Tibial artery (tissue), 4 donors: ENCODE data around the gene ITGA7.
A peak's percentile ranks its signal among the peaks of the same experiment; 100 is the strongest.

Experiments
- DNase-seq, 2 donors: peaks; one replicate each; pipeline ENCODE4 v3.0.0-alpha.2; 2019
- H3K27ac ChIP-seq, 2 donors: fragments of 200-600 bp; sonication (generic) in 1 of 2; 1 replicate in 1 of 2; 2 replicates in 1 of 2; pipeline ENCODE4 v1.5.1; 2018 to 2019; ENCODE audit warnings: mild to moderate bottlenecking in 1 of 2
- H3K27me3 ChIP-seq, 2 donors: fragments of 200-600 bp; sonication (generic) in 1 of 2; one replicate each; pipeline versions ENCODE4 v1.5.1 to v1.6.0; 2016 to 2019
- H3K36me3 ChIP-seq, 3 donors: fragments of 200-600 bp; sonication (generic) in 2 of 3; one replicate each; pipeline ENCODE4 v1.5.1; 2016 to 2019; ENCODE audit warnings: mild to moderate bottlenecking in 2 of 3
- H3K4me1 ChIP-seq, 4 donors: fragments of 200-600 bp; sonication (generic) in 2 of 4; 1 replicate in 3 of 4; 2 replicates in 1 of 4; pipeline ENCODE4 v1.5.1; 2016 to 2019
- H3K4me3 ChIP-seq, 2 donors: fragments of 200-600 bp; sonication (generic) in 1 of 2; 1 replicate in 1 of 2; 2 replicates in 1 of 2; pipeline ENCODE4 v1.5.1; 2018 to 2019; ENCODE audit warnings: mild to moderate bottlenecking in 2 of 2
- H3K9me3 ChIP-seq, 3 donors: fragments of 200-600 bp; sonication (generic) in 1 of 3; one replicate each; pipeline ENCODE4 v1.5.1; 2016 to 2019
- intact Hi-C: fragments of 100-400 bp; cut with DNase I; formaldehyde crosslinking; loops from one replicate; pipeline ENCODE4 v1.15.0; 2023; ENCODE audit warnings: low total_unique reads
- TF ChIP-seq, protein P1 (sequence below), 2 experiments: fragments of 200-600 bp in 1 of 2; fragments of 450-650 bp in 1 of 2; IDR thresholded peaks; one replicate each; pipeline ENCODE4 v1.5.1; 2017 to 2019; ENCODE audit warnings: antibody characterized with exemption in 2 of 2, mild to moderate bottlenecking in 1 of 2, moderate library complexity in 1 of 2

ITGA7 gene

DNA sequence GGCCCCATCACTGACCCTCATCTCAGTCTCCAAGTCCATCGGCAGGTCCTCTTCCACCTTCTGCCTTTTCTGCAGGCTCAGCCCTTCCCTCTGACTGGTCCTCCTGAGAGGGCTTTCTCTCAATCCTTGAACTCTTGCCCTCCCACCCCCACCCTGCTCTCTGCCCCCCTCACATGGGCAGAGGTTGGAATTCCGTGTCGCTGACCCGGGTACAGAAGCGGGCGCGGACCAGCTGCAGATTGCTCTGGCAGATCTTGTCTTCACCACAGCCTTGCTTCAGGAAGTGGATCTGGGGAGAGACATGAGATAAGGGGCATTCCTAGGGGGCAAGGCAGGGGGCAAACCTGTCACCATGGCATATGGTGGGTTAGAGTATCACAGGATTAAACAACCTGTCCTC lies 12.4 kb downstream of the ITGA7 start:
- Histone ChIP-seq H3K36me3 (peaks cover 71 to 90% (median 85%) of the 10 kb centered on the region in 3 donors), H3K4me3 (no peak overlapping the region), H3K4me1 (peaks cover 0 to 21% (median 7%) of the 10 kb centered on the region in 4 donors), H3K27ac (no peak overlapping the region), H3K27me3 (no peaks in the 10 kb centered on the region), H3K9me3 (no peaks in the 10 kb centered on the region)
- TF ChIP-seq, protein P1, sequence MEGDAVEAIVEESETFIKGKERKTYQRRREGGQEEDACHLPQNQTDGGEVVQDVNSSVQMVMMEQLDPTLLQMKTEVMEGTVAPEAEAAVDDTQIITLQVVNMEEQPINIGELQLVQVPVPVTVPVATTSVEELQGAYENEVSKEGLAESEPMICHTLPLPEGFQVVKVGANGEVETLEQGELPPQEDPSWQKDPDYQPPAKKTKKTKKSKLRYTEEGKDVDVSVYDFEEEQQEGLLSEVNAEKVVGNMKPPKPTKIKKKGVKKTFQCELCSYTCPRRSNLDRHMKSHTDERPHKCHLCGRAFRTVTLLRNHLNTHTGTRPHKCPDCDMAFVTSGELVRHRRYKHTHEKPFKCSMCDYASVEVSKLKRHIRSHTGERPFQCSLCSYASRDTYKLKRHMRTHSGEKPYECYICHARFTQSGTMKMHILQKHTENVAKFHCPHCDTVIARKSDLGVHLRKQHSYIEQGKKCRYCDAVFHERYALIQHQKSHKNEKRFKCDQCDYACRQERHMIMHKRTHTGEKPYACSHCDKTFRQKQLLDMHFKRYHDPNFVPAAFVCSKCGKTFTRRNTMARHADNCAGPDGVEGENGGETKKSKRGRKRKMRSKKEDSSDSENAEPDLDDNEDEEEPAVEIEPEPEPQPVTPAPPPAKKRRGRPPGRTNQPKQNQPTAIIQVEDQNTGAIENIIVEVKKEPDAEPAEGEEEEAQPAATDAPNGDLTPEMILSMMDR (IDR thresholded peaks at IDR 0.05), result no peak
- intact Hi-C loops, result no loop called here
- peak in 1 of 2 donors; percentile 25 for DNase-seq

DNA sequence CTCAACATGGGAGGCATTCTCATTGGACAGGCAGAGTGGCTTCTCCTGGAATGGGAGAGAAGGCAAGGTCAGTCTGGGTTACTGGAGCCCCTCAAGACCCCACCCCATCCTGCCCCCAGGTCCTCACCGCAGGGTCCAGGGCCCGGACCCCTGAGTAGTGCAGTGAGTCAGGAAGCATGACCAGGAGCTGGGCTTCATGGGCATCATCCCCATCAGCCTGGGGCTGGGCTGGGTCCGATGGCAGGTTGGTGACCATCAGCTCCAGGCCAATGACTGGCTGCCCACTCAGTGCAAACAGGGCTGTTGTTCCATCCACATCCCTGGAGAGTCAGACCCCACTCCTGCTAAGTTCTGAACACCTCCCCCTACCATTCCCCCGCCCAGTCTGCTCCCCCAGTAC lies 13.1 kb downstream of the ITGA7 start:
- Histone ChIP-seq H3K27ac (no peak overlapping the region), H3K4me1 (peaks cover 0 to 14% (median 1%) of the 10 kb centered on the region in 4 donors), H3K4me3 (no peak overlapping the region), H3K9me3 (no peaks in the 10 kb centered on the region), H3K36me3 (peaks cover 67 to 83% (median 79%) of the 10 kb centered on the region in 3 donors), H3K27me3 (no peaks in the 10 kb centered on the region)
- TF ChIP-seq, protein P1 (IDR thresholded peaks at IDR 0.05), result no peak
- peak in 1 of 2 donors; percentile 60 for DNase-seq
- intact Hi-C loops, result no loop called here

DNA sequence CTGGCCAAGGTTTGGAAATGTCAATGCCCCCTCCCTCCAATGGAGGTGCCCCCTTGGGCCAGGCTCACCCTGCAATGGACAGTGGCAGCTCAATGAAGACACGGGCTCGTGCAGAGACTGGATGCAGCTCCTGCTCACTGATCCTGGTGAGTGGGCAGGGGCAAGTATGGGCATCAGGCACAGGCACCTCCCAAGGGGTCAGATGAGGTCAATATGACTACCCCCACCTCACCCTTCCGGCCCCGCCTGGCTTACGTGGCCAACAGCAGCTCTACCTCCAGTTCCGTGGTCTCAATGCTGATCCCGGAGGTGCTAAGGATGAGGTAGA lies 13.6 kb downstream of the ITGA7 start:
- Histone ChIP-seq H3K4me1 (peaks cover 0 to 9% (median 0%) of the 10 kb centered on the region in 4 donors), H3K9me3 (no peaks in the 10 kb centered on the region), H3K4me3 (no peak overlapping the region), H3K27ac (peak overlapping the region in 1 of 2 donors; percentile 4), H3K27me3 (no peaks in the 10 kb centered on the region), H3K36me3 (peaks cover 71 to 82% (median 79%) of the 10 kb centered on the region in 3 donors)
- peak in 1 of 2 donors; percentile 51 for DNase-seq
- TF ChIP-seq, protein P1 (IDR thresholded peaks at IDR 0.05), result no peak
- intact Hi-C loops, result no loop called here

DNA sequence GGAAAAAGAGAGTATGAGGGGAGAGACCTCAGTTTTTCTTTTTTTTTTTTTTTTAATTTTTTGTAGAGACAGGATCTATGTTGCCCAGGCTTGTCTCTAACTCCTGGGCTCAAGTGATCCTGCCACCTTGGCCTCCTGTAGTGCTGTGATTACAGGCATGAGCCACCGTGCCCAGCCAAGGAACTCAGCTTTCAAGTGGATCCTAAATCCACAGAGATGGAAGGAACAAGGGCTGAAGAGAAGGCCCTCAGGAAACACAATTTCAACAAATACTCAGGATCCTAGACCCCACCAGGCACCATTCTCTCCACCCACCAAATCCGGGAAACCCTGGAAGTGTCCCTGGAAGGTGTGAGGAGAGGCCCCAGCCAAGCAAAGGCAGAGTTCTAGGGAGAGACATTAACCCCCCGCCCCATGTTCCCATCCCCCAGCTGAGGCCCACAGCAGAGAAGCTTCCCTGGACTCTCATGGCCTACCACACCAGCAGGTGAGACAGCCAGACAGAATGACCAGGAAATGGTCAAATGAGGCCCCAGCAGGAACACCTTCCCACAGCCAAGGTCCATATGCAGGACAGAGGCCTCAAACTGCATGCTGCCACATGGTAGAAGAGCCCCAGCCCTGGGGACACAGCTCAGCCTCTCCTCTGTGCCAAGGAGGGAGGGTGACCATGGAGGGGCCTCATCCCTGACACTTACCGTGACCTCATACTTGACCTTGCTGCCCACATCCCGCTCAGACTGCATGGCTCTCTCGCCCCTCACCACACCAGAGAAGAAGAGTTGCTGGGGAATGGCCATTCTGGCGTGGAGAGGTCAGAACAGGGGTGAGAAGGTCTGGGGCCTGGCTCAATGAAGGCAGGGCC lies 14.1 kb downstream of the ITGA7 start:
- TF ChIP-seq, protein P1 (IDR thresholded peaks at IDR 0.05), result no peak
- Histone ChIP-seq H3K27me3 (no peaks in the 10 kb centered on the region), H3K27ac (peak overlapping the region in 1 of 2 donors; percentile 4), H3K4me3 (no peak overlapping the region), H3K36me3 (peaks cover 77 to 83% (median 78%) of the 10 kb centered on the region in 3 donors), H3K9me3 (no peaks in the 10 kb centered on the region), H3K4me1 (peaks cover 0 to 3% (median 0%) of the 10 kb centered on the region in 4 donors)
- peak in 1 of 2 donors; percentile 35 for DNase-seq
- intact Hi-C loops, result no loop called here

DNA sequence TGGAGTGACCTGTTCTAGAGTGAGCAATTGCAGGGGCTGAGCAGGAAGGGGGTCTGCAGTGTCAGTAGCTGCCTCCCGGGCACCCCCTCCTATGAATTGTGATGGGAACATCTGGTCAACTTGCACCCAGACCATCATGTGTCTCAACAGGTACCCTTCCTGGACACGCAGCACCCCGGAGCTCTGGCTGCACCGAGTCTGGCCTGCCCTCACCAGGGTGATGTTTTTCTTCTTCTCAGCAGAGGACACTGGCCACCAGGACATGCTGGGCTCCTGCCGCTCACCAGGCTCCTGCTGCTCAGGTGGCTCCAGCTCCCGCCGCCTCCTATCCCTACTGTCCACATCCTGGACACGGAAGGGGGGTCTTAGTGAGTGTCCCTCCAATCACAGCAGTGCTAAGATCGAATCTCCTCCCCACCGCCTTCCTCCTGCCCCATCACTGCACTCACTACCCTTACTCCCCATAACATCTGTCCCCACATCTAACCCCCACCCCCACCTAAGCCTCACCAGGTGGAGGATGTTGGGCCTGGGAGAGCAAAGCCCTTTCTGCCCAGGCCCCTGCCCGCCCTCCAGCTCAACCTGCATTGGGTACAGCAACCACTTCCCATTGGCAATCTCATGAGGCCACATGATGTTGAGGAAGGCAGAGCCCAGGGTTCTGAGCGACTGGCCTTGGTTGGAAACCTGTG lies 14.9 kb downstream of the ITGA7 start:
- H3K36me3 ChIP-seq, result peaks cover 78 to 84% (median 83%) of the 10 kb centered on the region in 3 donors
- no peaks in the 10 kb centered on the region for H3K4me1 ChIP-seq
- intact Hi-C loops, result no loop called here
- no peaks in the 10 kb centered on the region for H3K9me3 ChIP-seq
- TF ChIP-seq, protein P1 (IDR thresholded peaks at IDR 0.05), result no peak
- H3K4me3 ChIP-seq, result no peak overlapping the region
- peak in 1 of 2 donors; percentile 60 for DNase-seq
- peak overlapping the region in 1 of 2 donors; percentile 1 for H3K27ac ChIP-seq
- H3K27me3 ChIP-seq, result no peaks in the 10 kb centered on the region
